Cardiac septum (tissue), 1 donor: ENCODE results near the gene NCLN. TPM values are rescaled to one million over a fixed set of nuclear protein-coding genes. Genes with fewer than 3 reads are reported as not detected.
"Not testable (repeated sequence)": the region's sequence is repeated elsewhere in the genome, so short reads cannot be mapped to it uniquely, and the experiment has no call there.

ENCODE experiments used
- DNase-seq: peaks from one replicate; pipeline ENCODE4 v3.0.0-alpha.2; 2020; ENCODE audit warnings: low spot score
- intact Hi-C: fragments of 100-400 bp; cut with DNase I; formaldehyde crosslinking; loops from one replicate; pipeline ENCODE4 v1.14.0; 2022
- total RNA-seq: library from RNA; stranded (reverse); fragmentation: NEBNext Ultra II Directional; extraction: Animal tissue kit (Norgen Biotek cat#: 25700); gene quantifications from one replicate; pipeline ENCODE4 v1.2.1, GENCODE V29; 2021
- donor health status: DM: no; HTN: no; CAD: no.

Gene NCLN
- total RNA-seq, 1 donor from 2014 or later: 19.0 TPM

GRCh38 chr19:3153286-3154230, 32.2 kb upstream of the NCLN start:
- no peak for DNase-seq
- intact Hi-C loops: no loop called here

GRCh38 chr19:3154447-3154846, 31.3 kb upstream of the NCLN start:
- DNase-seq, intact Hi-C loops: not testable (repeated sequence)

GRCh38 chr19:3154957-3155736, 30.6 kb upstream of the NCLN start:
- intact Hi-C loops: no loop called here

DNA sequence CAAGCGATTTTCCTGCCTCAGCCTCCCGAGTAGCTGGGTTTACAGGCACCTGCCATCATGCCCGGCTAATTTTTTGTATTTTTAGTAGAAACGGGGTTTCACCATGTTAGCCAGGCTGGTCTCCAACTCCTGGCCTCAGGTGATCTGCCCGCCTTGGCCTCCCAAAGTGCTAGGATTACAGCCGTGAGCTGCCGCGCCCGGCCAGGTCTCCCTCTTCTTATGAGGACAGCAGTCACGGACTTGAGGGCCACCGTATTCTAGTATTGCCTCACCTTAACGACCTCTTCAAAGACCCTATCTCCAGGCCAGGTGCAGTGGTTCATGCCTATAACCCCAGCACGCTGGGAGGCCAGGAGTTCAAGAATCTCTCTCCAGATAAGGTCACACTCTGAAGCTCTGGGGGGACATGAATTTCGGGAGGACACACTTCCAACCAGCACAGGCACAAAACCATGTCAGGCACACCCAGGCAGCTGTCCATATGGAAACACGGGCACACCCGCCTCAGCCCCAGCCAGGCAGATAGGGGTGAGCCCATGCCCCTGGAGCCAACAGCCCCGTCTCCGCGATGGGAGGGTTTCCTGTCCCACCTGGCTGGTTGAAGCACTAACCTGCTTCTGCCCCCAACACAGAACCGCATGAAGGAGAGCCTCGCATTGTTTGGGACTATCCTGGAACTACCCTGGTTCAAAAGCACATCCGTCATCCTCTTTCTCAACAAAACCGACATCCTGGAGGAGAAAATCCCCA, 28.5 kb upstream of the NCLN start:
- intact Hi-C loops: no loop called here
- DNase-seq: no peak

More at GRCh38 chr19:3154957-3155736, 30.6 kb upstream of the NCLN start:
- peak; percentile 89 for DNase-seq

DNA sequence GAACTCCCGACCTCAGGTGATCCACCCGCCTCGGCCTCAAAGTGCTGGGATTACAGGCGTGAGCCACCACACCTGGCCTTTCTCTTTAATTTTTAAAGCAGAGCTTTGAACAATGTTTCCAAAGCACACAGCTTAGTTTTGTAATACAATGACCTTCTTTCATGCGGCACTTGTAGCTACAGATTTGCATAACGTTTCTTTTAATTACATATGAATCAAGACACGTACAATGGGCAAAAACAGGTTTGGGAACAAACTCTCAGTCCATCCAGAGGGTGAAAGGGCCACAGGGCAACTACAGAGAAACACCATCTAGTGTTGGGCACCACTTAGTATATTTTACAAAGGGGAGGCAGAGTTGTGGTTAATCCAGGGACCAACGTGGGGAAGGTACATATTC, 26.2 kb upstream of the NCLN start:
- DNase-seq: no peak
- intact Hi-C loops: no loop called here

GRCh38 chr19:3160219-3160618, 25.5 kb upstream of the NCLN start:
- no peak for DNase-seq
- intact Hi-C loops: loop anchor here (5.0 kb wide), 3 partner anchors 33 to 198 kb away; no protein-coding TSS in a partner anchor

- intact Hi-C loops: loop anchor here (5.0 kb wide), 3 partner anchors 34 to 199 kb away; no protein-coding TSS in a partner anchor
- DNase-seq: no peak
These were observed 24.3 kb upstream of the NCLN start for GRCh38 chr19:3161453-3161852.

- DNase-seq: no peak
- intact Hi-C loops: loop anchor here (5.0 kb wide), 3 partner anchors 35 to 200 kb away; no protein-coding TSS in a partner anchor
These were observed 23.1 kb upstream of the NCLN start for GRCh38 chr19:3162418-3163229.

GRCh38 chr19:3163230-3163886, 22.4 kb upstream of the NCLN start:
- intact Hi-C loops: loop anchor here (5.0 kb wide), 3 partner anchors 36 to 201 kb away; no protein-coding TSS in a partner anchor
- DNase-seq: peak; percentile 91

GRCh38 chr19:3163943-3164342, 21.8 kb upstream of the NCLN start:
- DNase-seq: no peak
- intact Hi-C loops: loop anchor here (5.0 kb wide), 3 partner anchors 37 to 202 kb away; no protein-coding TSS in a partner anchor

GRCh38 chr19:3167533-3168272, 18.0 kb upstream of the NCLN start:
- intact Hi-C loops: no loop called here
- no peak for DNase-seq

GRCh38 chr19:3171894-3172672, 13.6 kb upstream of the NCLN start:
- no peak for DNase-seq
- intact Hi-C loops: no loop called here

DNA sequence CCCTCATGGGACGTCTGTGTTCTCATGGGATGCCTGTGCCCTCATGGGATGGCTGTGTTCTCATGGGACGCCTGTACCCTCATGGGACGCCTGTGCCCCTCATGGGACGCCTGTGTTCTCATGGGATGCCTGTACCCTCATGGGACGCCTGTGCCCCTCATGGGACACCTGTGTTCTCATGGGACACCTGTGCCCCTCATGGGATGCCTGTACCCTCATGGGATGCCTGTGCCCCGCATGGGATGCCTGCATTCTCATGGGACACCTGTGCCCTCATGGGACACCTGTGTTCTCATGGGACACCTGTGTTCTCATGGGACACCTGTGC, 13.1 kb upstream of the NCLN start:
- intact Hi-C loops: not testable (repeated sequence)

DNA sequence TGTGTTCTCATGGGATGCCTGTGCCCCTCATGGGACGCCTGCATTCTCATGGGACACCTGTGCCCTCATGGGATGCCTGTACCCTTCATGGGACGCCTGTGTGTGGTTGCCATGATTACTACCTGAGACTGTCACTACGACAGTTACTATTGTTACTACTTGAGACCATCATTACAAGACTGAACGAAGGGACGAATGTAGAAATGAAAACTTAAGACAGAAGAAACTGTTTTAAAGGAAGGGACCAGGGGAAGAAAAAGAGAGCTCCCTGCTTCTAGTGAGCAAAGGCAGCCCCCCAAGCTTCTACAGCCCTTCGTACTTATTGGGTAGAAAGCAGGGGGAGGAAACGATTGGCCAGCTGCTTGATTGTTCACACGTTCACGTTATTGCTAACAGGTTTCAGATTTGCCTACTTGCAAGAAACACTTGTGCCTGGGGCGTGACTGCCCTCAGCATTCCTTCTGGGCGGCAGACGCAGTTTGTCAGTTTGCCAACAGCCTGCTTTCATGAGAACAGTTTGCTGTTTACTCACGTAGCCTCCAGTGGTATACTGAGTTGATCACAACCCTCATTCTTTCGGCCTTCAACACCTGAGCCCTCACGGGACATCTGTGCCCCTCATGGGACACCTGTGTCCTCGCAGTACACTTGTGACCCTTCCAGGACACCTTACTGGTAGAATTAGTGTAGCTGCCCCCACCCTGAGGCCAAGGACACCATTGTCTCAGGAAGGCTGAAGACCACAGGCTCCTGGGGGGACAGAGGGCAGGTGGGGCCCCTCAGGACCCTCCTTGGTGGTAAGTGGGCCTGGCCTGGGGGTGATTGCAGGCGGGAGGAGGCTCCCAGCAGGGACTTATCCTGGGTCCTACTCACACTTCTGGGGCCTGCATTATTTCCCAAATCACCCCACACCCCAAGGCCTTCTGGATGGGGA, 9.7 kb upstream of the NCLN start:
- intact Hi-C loops: no loop called here
- no peak for DNase-seq

More for the DNA sequence above, 13.1 kb upstream of the NCLN start:
- DNase-seq: not testable (repeated sequence)

GRCh38 chr19:3176715-3177501, 8.8 kb upstream of the NCLN start:
- intact Hi-C loops: no loop called here
- no peak for DNase-seq
